Measurements from ENCODE around the gene KIF5A. TPM values are rescaled to one million over a fixed set of nuclear protein-coding genes. Genes with fewer than 3 reads are reported as not detected.
A peak's percentile ranks its signal among the peaks of the same experiment; 100 is the strongest.

KIF5A gene
- total RNA-seq, 6 experiments from 2014 or later: 1.0 to 1.8 (median 1.2) TPM

DNA sequence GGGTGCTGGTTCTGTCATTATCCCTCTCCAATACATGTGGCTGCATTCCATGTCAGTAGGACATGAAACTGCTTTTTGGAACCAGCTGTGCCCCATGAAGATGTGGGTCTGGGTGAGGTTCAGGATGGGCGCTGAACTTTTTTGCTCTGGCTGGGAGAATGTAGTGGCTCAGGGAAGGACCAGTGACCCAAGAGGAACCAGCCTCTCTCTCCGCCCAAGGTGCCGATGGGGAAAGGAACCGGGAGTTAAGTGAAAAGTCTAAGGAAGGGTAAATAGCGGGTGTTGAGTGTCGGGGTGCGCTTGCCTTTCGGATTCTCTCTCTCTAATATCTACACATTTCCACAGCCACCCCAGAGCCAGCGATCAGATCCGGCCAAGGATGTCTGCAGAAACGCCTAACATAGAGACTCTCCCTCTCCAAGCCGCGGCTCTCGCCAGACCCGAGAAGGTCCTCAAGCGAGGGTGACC lies 69.2 kb downstream of the KIF5A start:
- no peak for DNase-seq
- H3K4me3 Mint-ChIP-seq: no peak overlapping the region
- H3K9me3 Mint-ChIP-seq: no peaks in the 10 kb centered on the region
- H3K27ac Mint-ChIP-seq: no peak overlapping the region
- H3K36me3 Mint-ChIP-seq (ENCODE audit: low read depth): peaks cover 13% of the 10 kb centered on the region
- H3K27me3 Mint-ChIP-seq (ENCODE audit: insufficient read depth): peaks cover 15% of the 10 kb centered on the region
- peaks cover 14% of the 10 kb centered on the region for H3K4me1 Mint-ChIP-seq (ENCODE audit: low read depth)
- TF ChIP-seq, protein P1, sequence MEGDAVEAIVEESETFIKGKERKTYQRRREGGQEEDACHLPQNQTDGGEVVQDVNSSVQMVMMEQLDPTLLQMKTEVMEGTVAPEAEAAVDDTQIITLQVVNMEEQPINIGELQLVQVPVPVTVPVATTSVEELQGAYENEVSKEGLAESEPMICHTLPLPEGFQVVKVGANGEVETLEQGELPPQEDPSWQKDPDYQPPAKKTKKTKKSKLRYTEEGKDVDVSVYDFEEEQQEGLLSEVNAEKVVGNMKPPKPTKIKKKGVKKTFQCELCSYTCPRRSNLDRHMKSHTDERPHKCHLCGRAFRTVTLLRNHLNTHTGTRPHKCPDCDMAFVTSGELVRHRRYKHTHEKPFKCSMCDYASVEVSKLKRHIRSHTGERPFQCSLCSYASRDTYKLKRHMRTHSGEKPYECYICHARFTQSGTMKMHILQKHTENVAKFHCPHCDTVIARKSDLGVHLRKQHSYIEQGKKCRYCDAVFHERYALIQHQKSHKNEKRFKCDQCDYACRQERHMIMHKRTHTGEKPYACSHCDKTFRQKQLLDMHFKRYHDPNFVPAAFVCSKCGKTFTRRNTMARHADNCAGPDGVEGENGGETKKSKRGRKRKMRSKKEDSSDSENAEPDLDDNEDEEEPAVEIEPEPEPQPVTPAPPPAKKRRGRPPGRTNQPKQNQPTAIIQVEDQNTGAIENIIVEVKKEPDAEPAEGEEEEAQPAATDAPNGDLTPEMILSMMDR (IDR thresholded peaks at IDR 0.05): no peak

DNA sequence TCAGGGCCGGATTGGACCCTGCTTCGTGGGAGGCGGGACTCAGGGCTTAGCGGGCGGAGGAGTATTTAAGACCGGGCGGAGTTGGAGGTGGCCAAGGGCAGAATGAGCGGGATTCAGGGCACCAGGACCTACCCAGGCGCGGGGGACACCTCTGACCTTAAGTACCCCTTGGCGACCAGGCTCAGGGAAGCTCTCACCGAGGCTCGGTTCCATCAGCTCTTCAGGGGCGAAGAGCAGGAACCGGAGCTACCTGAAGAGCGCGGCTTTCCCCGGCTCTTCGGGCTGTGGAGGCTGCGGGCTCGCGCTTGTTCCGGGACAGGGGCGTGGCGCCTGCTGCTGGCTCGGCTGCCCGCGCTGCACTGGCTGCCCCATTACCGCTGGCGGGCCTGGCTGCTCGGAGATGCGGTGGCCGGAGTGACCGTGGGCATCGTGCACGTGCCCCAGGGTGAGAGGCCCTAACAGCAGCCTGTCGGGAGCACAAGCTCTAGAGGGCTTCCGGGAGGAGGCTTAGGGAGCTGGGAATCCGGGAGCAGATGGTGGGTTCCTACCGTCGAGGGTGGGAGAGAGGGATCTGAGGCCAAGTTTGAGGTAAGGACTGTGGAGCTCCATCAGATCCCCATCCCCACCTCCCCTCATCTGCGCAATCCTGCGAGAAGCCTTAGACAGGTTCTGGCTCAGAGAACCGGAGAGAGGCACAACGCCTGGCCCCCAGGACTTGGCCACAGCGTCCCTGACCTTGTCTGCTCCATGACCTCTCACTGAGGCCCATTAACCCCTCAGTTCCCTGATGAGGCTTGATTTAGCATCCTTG lies 69.8 kb downstream of the KIF5A start:
- Mint-ChIP-seq H3K27me3 (ENCODE audit: insufficient read depth) (peaks cover 18% of the 10 kb centered on the region), H3K4me1 (ENCODE audit: low read depth) (peaks cover 14% of the 10 kb centered on the region), H3K4me3 (no peak overlapping the region)

DNA sequence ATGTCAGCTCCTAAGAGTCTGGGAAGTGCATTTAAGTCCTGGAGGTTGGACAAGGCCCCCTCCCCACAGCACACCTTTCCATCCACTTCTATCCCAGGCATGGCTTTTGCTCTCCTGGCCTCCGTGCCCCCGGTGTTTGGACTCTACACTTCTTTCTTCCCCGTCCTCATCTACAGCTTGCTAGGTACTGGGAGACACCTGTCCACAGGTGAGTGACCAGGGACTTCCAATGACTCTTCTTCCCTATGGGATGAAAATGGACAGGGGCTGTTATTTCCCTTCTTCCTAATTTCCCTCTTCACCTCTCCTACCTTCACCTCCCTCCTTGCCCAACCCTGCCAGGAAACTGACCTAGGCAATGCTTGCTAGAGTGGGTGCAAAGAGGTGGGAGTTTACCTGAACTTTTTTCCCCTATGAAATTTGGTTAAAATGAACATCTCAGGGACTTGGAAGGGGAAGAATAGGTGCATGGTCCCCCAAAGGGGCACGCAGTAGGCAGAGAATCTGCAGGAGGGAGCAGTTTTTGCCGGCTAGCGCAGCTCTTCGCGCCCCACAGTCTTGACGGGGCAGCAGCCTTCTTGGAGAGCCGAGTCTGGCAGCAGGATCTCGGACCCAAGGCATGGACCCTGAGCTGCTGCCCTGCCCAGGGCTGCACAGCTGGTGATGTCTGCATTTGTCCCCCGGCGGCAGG lies 70.5 kb downstream of the KIF5A start:
- DNase-seq: no peak

More for the DNA sequence above, 69.8 kb downstream of the KIF5A start:
- no peak for DNase-seq
- peaks cover 13% of the 10 kb centered on the region for H3K36me3 Mint-ChIP-seq (ENCODE audit: low read depth)
- H3K27ac Mint-ChIP-seq: no peak overlapping the region
- TF ChIP-seq, protein P1 (IDR thresholded peaks at IDR 0.05): no peak
- no peaks in the 10 kb centered on the region for H3K9me3 Mint-ChIP-seq

DNA sequence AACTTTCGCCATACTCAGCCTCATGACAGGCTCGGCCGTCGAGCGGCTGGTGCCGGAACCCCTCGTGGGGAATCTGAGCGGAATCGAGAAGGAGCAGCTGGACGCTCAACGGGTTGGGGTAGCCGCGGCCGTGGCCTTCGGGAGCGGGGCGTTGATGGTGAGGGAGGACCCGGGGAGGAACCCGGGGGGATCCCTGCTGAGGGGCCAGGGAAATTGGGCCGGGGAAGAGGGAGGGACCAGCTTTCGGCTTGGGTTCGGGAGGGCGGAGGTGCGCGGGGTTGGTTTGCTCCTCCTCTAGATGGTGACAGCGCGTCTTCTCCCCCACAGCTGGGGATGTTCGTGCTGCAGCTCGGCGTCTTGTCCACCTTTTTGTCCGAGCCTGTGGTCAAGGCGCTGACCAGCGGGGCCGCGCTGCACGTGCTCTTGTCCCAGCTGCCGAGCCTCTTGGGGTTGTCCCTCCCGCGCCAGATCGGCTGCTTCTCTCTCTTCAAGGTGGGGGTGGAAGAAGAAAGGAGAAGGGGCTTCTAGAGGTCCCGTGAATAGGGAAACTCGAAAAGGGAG lies 71.2 kb downstream of the KIF5A start:
- H3K4me3 Mint-ChIP-seq: peak overlapping the region; percentile 75
- H3K36me3 Mint-ChIP-seq (ENCODE audit: low read depth): peaks cover 9% of the 10 kb centered on the region
- DNase-seq: no peak
- H3K27me3 Mint-ChIP-seq (ENCODE audit: insufficient read depth): peaks cover 27% of the 10 kb centered on the region
- TF ChIP-seq, protein P1 (IDR thresholded peaks at IDR 0.05): no peak
- H3K4me1 Mint-ChIP-seq (ENCODE audit: low read depth): peaks cover 14% of the 10 kb centered on the region
- H3K9me3 Mint-ChIP-seq: no peaks in the 10 kb centered on the region
- H3K27ac Mint-ChIP-seq: no peak overlapping the region

More for the DNA sequence above, 70.5 kb downstream of the KIF5A start:
- Mint-ChIP-seq H3K27ac (no peak overlapping the region), H3K9me3 (no peaks in the 10 kb centered on the region), H3K27me3 (ENCODE audit: insufficient read depth) (peaks cover 22% of the 10 kb centered on the region), H3K36me3 (ENCODE audit: low read depth) (peaks cover 13% of the 10 kb centered on the region), H3K4me1 (ENCODE audit: low read depth) (peaks cover 14% of the 10 kb centered on the region), H3K4me3 (0 out of 2 replicates have a peak overlapping the region, but pooled peaks have one; percentile 75)
- TF ChIP-seq, protein P1 (IDR thresholded peaks at IDR 0.05): no peak

DNA sequence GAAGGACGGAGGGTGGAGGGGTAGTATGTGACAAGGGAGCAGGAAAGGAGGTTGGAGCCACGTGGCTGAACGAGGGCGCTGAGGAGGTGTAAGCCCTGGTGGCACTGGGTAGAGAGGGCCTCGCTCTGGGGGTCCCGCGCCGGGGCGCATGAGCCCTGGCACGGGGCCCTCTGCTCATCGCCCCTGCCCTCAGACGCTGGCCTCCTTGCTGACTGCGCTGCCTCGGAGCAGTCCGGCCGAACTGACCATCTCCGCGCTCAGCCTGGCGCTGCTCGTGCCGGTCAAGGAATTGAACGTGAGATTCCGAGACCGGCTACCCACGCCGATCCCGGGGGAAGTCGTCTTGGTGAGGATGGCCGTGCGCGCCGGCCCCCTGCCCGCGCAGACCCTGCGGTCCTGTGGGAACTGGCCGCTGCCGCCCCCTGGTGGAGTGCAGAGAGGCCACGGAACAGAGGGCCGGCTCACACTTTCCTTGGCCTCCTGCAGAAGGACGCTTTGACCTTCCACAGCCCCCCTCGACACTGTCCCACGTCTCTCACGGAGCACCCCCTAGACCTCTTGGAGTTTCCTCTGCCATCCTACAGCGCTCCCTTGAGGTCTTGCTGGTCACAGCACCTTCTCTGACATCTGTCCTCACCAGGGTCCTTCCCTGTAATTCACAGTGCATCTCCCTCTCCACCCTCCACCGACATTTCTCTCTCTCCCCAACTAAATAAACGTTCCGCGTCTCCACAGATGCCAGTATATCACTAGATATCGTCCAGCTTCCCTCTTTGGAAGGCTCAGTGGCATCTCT lies 71.9 kb downstream of the KIF5A start:
- TF ChIP-seq, protein P1 (IDR thresholded peaks at IDR 0.05): peak; percentile 94
- peaks cover 2% of the 10 kb centered on the region for H3K36me3 Mint-ChIP-seq (ENCODE audit: low read depth)
- H3K27ac Mint-ChIP-seq: no peak overlapping the region
- peaks cover 28% of the 10 kb centered on the region for H3K27me3 Mint-ChIP-seq (ENCODE audit: insufficient read depth)
- no peaks in the 10 kb centered on the region for H3K9me3 Mint-ChIP-seq
- H3K4me3 Mint-ChIP-seq: peak overlapping the region; percentile 75
- H3K4me1 Mint-ChIP-seq (ENCODE audit: low read depth): peaks cover 7% of the 10 kb centered on the region
- DNase-seq: peak; percentile 4
